DMS153 (cell line): Measurements from ENCODE around the gene TEC.
"Not testable (repeated sequence)": the region's sequence is repeated elsewhere in the genome, so short reads cannot be mapped to it uniquely, and the experiment has no call there.

ENCODE experiments used
- DNase-seq: peaks from one replicate; lab custom pipeline; 2025; lab: John Stamatoyannopoulos, UW

Gene TEC

DNA sequence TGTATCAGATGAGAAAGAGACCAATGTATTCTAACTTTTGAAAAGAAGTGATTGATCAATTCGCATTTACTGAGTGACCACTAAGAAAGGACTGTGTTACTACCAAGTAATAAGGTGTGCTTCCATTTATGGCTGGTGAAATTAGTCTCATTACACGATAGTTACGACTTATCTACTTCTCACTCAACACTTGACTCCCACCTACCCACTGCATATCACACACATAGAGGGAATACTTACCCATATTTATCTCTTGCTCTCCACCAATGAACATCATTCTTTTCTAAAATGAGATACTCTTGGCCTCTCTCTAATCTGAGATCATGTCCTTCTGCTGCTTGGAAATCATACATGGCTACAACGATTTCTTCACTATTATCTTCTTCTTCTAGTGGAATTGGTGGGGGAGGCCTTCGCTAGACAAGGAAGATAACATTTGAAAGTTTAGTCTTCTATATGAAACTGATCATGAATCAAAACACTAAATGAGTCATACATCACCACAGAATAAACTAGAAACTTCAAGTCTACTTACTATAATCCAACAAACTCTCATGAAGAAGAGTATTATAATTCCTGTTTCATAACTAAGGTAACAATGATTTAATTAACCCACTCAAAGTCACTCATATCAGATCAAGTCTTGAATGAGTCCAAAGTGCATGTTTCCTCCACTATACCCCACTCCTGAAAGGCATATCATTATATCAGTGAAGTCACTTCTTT is 101.9 kb downstream of the TEC start:
- no peak for DNase-seq

DNA sequence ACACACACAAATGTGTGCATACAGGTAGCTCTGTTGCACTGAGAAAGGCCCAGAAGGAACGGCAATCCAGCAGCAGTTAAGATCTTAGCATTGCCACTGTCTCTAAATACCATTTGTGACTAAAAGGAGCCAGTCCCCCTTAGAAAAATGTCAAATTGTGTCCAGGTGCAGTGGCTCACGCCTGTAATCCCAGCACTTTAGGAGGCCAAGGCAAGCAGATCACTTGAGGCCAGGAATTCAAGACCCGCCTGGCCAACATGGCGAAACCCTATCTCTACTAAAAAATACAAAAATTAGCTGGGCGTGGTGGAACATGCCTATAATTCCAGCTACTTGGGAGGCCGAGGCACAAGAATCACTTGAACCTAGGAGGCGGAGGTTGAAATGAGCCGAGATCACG is 105.1 kb downstream of the TEC start:
- DNase-seq, result not testable (repeated sequence)

DNA sequence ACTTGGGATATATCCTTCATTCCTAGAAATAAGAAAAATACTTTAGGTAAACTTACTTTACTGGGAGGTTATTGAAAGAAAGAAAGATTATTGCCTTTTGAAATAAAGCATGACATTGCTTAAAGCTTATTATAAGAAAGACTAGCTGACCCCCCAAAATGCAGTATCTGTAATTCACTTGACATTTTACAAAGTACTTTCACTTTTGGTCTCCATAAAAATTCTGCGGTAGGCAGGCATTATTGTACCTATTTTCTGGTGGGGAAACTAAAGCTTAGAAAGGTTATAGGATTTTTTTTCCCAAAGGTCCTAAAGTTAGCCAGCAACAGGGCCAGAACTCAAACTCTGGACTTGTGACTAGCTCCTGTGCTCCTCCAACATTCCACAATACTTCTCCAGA is 105.9 kb downstream of the TEC start:
- DNase-seq, result no peak

DNA sequence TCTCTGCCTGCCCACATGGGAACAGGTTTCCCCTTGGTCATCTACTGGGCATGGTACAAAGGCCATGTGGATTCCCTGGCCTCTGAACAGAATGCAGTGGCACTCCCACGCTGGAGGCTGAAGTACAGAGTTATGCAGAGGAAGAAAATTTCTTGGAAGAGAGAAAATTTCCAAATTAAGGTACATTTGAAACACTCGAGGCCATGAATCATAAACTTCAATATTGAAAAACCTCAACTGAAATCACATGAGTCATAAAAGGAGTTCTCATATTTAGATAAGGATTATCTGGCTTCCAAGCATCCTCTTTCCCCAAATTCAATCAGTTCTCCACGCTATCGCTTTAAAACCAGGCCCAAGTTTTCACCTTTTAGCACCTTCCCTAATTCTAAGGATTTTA is 107.5 kb downstream of the TEC start:
- DNase-seq, result no peak

DNA sequence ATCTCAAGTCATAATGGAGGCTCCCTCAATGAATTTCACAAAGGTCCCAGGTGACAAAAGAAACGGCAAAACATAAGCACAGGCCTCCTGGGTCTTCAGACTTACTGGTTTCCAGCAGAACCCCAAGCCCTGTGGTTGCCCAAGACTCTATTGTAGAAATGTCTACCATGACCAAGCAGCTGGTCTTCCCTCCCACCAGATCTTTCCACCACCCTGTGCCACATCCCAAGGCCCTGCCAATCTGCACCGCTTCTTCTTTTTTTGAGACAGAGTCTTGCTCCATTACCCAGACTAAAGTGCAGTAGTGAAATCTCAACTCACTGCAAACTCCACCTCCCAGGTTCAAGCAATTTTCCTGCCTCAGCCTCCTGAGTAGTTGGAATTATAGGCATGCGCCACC is 112.4 kb downstream of the TEC start:
- no peak for DNase-seq

DNA sequence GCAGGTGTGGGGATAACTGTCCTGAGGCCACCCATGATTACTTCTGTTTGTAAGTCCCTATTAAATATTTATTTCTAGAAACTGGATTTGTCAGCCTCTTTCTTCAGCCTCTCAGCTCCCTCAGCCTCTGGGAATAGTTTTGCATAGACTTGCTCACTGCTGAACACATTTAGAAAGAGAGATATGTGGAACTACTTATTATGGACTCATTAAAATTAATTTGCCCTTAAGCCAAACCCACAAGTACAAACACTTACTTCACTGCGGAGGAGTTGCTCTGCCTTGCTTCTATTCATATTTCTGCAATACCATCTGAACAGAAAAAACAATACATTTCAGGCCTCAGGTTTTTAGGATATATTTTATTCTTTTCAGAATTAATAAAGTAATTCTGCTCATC is 113.2 kb downstream of the TEC start:
- no peak for DNase-seq

DNA sequence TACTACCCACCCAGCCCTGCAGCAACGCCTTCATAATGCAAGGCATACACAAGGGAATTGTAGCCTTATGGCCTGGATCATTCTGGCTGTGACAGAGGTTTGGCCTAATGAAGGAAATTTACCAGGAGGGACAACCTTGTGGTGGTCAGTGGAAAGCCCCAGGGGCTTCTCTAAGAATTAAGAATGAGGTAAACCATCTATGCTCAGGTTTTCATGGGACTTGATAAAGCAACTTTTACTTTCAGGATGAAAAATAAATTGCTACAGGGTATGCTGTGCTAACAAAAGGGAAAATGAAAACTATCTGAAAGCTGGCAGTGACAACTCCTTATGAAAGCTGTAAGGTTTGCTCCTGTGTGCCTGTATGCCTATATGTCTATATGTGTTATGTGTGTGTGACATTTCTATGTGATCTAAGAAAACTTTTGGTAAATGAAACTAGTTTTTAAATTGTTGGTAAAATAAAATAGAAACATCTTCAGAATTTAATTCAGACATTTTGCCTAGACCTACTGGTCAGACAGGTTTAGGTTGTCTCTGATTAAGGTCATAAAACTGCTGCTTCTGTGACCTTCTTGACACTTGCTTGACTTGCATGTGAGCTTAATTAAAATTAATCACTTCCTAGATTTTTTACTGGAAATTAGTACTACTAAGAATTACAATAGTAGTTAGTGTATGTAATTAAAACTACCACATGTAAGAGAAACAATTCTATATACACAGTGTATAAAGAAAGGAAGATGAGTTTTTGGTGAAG is 115.7 kb downstream of the TEC start:
- DNase-seq, result no peak

DNA sequence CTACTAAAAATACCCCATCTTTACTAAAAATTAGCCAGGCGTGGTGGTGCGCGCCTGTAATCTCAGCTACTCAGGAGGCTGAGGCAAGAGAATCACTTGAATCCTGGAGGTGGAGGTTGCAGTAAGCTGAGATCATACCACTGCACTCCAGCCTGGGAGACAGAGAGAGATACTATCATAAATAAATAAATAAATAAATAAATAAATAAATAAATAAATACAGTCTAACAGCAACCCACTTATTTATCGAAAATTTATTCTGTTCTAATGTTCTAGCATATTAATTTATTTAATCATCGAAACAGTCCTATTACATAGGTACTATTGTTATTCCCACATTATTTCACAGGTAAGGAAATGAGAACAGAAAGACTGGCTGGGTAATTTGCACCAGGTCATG is 117.4 kb downstream of the TEC start:
- DNase-seq, result no peak

DNA sequence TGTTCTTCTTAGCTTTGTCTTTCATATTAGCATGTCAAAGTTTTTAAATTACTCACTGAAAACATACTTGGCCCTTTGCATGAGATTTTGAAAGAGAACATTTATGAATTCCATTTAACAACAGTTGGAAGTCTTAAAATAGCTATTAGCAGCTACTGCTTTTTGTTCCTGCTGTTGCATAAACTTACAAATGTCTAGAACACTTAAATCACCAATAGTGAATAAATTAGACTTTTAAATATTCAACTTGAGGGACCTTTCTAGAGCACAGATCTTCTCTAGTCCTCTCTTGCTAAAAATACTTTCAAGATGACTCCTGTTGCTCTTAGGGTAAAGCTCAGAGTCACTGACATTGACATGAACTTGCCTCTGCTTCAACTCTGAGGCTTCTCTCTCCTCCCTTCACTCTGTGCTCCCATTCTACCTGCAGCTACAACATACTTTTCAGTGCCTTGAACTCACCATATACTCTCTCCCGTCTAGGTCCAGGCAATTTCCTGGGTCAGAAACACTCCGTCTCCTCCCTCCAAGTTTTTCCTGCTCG is 119.7 kb downstream of the TEC start:
- no peak for DNase-seq

DNA sequence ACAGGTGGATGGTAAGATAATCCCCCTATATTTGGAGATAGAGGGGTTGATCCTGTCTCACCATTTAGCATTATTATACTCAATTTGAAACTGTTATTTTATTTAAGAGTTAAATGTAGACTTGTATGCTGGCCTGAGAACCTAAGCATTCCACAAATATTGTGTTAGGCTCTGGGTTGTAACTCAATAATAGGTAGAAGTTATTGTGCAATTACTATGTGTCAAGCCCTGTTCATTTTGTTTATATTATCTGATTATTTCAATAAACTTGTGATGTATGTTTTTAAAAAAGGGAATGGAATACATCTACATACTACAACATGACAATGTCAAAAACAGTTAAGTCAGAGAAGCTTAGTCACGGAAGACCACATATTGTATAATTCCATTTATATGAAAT is 122.0 kb downstream of the TEC start:
- no peak for DNase-seq

DNA sequence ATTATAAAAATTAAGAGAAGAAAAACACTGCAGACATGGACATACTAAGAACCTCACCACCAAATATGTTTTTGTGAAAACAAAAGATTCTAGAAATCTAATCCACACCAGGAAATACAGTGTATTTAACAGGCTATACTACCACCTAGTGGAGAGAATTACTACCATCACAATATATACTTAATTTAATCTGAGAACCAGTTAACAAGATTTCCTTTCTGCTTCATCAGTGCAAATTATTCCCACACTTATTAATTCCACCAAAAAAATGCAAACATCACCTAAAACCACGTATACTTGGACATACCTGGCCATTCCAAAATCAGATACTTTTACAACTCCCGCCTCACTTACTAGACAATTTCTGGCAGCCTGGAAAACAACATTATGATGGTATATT is 128.6 kb downstream of the TEC start:
- no peak for DNase-seq

DNA sequence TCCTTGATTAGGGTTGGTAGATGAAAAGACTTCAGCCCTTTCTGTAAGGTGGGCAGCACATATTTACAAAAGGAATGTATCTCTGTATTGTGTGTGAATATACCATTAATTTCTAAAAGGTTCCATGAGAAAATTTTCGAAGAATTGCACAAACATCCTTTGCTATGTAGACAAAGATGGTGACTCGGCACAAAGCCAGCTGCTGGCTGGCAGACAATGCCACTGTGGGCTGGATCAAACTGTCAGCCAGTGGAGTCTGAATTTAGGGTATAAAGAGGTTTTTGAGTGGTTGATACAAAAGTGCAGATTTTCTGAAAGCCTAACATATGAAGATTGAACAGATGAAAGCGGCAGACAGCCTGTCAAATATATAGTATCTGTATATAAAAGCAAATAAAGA is 129.9 kb downstream of the TEC start:
- DNase-seq, result no peak

DNA sequence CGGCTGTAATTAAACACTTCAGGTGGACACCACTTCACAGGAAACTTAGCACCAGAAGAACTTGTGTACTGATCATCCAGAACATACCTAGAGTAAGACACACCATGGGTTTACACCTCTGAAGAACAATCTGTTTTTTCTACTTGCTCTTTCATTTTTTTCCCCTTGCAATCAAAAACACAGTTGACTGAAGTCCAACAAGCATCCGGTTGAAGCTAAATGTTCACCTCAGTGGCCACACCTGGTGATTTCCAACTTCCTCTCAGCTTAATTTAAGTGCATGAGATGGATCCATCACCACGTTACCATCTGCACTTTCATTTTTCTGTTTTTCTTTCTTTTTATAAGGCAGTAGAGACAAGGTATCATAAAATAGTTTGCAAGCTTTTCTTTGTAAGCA is 130.7 kb downstream of the TEC start:
- DNase-seq, result no peak

DNA sequence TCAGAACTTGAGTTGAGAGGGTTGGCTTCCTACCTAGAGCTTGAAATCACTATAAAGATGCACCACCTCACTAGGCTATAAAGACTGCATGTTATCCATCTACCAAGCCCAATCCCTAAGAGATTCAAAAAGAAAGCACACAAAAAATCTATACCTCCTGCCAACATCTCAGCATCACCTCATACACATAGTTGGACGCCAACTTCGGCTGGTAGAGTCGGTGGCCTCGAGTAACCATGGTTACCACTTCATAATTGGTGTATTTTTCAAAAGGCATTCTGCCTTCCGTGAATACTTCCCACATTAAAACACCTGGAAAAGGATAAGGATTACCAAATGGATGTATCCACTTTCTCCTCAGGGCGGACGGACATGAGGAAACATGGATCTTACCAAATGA is 131.1 kb downstream of the TEC start:
- no peak for DNase-seq

DNA sequence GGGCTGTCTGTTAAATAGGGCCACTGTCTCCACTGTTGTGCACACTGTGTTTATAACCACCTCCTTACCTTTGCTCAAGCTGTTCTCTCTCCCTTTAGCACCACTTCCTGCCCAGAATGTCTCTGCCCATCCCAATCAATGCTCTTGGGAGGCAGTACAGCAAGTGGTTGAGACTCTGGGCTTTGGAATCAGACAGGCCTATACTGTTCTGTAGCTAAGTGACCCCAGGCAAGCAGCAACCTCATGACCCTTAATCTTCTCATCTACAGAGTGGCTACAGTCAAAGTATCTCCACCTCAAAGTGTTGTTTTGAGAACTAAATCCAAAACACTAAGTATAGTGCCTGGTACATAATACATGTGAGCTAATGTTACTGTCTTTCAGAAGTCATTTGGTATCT is 131.8 kb downstream of the TEC start:
- no peak for DNase-seq

DNA sequence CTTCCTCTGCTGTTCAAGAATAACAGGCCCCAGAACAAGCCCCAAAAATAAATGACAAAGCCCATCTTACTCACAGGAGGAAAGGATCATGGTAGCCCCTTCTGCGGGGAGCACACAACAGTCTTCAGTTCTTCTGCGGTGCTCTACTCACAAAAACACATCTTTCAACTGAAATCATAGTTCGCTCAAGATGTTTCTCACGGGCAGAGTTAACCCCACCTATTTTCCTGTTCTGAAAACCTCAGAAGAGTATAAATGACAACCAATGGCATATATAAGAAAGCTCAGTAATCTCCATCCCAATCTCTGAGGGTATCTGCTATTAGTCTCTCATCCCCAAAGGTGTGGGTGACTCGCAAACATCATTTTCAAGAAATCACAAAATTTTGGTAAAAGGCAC is 135.6 kb downstream of the TEC start, which contains the start of gene TXK:
Gene TXK, minus strand, starts transcription at position 170 of the 400 bp plus-strand sequence. Its CDS starts 80 bp downstream, at position 90.
- DNase-seq, result no peak

DNA sequence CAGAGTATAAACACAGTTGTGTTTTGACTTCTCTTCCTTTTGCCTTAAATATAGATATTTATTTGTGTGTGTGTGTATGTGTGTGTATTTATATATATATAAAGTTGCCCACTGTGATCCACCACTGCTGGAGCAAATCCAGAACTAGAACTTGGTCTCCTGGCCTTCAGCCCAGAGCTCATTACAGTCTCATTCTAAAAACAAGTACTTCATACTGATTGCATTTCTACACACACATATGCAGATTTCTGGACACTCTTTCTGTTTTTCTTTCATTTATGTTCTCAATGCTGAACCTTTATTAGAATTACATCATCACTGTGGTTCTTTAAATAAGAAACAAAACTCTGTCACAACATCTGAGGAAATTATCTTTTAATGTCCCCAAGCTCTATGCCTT is 136.0 kb downstream of the TEC start:
- DNase-seq, result no peak

DNA sequence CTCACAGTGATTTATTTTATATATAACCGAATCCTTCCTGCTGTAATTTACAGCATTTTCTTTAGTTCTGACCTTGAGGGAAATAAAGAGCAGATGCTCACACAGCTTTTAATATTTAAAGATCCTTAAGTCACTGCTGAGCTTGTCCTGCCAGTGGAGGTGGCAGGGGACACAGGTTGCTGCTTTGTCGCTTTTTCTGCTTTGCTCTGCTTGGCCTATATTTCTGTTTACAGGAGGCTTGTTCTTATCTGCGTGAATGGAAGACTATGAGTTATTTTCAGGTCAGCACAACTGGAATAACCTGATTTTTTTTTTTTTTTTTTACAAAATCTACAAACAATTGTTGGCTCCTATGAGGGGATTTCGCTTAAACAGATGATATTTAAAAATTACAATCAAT is 137.9 kb downstream of the TEC start:
- no peak for DNase-seq

DNA sequence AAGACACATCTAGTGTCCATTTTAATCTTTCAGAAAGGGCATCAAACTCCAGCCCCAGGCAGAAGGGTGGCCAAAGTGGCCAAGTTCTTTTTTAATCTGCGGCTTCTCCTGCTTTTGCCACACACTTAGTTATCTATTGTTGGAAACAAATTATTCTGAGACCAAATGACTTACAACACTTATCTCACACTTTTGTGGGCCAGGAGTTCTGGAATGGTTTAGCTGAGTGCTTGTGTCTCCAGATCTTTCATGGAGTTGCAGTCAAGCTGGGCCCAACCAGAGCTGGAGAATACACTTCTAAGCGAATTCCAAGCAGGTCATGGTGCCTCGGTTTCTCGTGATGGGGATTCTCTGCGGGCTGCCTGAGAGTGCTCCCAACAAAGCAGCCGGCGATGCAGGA is 139.5 kb downstream of the TEC start:
- no peak for DNase-seq

DNA sequence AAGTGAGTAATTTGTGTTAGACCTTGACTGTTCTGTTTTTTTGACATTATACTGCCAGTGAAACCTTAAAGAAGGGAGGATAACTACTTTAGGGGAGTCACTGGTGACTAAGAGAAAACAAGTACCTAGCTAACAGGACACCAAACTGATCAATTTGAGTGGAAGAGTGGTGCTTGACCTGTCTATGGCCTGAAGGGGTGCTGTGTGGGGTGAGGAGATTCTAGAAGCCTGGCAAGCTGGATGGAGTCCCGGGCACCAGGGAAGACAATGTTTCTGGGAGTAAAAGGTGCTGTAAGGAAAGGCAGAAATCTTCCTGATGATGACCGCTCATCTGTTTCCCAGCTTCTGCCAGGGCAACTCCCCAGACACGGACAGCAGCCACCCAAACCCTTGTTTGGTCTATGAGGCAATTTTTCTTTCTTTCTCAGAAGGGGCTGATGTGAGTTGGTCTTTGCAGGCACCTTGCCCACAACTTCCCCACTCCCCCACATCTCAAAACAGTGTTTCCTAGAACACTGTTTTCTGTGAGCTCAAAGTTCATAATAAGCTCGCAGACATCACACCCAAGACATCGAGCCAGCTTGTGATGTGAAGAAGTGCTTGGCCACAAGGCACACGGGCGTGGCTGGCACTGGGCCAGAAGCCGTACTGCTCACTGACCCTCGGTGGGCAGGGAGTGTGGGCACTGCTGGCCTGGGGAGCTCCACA is 140.2 kb downstream of the TEC start:
- DNase-seq, result no peak

DNA sequence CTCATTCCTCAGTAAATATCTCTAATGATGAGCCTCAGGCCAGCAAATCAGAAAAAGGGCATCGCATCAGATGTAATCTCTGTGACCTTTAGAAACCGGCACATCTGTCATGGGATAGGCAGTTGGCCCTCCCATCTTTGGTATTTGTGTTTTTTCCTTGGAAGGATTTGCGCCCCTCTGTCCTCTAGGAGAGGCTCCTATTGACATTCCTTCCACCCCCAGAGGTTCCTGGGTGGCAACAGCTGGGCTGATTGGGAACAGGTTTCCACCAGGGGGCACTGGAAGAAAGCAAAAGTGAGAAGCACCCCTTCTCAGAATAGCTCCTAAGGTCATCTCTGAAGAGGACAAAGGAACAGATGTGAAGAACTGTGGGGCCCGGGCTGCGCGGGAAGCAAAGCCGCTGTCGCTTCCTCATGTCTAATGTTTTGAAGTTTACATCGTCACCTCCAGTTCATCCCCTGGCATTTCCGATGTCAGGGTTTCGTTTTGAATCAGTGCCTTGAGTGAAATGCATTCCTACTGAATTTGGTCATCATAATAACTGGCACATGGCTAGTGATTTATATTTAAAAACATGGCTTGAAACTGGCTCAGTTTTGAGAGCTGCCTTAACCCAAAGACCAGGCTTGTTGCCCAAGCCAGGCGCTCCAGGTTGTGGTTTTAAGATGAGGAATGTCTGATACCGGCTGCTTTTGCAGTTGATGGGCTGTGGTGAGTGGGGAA is 141.8 kb downstream of the TEC start:
- peak; percentile 20 for DNase-seq

DNA sequence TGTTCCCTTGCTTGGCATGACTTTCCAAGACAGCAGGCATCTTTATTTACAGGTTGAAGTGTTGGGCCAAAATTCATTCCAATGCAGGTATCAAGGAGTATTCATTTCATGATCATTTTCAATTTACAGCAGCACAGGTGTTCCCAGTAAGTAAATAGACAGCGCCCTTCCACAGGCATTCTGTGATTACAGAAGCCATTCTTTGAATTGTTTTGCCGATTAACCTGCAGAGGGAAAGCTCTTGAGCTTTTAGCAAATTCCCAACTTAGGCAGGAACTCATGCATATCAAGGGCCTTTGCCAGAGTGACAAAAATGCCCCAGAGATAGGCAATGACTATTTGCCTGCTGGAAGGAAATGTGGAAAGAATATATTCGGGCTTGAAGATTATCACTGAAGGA is 142.4 kb downstream of the TEC start:
- no peak for DNase-seq
